NCI-H2196 treated with DMSO at 0.1 percent for 48 hours (cell line): Measurements from ENCODE around the gene SMIM21.

Experiments
- DNase-seq: peaks from one replicate; lab custom pipeline; 2025; ENCODE audit not compliant: unreplicated experiment; lab: John Stamatoyannopoulos, UW

SMIM21 gene

DNA sequence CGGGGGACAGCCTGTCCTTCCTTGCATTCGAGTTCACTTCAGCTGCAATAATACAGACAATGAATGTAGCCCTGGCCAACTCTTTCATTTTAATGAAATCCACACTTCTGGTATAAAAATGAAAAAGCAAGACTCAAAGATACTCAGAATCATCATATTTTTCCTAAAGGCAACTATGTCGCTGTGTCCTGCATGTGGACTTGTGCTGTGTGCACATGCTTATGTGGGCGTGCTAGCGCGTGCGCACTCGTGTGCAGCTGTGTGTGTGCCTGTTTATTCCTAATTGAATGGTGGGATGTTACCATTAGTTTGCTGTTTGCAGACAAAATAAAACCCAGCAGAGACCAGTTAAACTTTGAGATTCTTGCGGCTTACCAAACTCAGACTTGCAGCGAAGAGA, 49.6 kb downstream of the SMIM21 start:
- no peak for DNase-seq

GRCh38 chr18:75377258-75377657, 50.2 kb downstream of the SMIM21 start:
- DNase-seq, result no peak

- no peak for DNase-seq
These were observed 51.5 kb downstream of the SMIM21 start for GRCh38 chr18:75376004-75376403.

GRCh38 chr18:75375341-75375740, 52.2 kb downstream of the SMIM21 start:
- DNase-seq, result no peak

DNA sequence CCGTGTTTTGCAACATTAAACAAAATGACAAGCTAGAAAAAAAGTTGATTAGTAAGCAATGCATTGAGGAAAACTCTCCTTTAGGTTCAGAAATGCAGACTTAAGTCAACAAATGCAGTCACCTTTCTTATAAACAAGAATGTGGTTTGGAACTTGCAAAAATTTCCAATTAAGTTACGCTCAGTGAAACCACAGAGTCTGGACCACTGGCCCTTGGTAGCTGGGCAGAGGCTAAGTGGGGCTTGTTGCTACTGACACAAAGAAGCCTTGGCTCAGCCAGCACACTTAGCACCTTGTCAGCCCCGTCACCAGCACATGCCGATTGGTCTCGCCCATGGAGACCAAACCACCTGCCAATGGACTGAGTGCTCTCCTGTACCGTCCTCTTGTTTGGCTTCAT, 53.0 kb downstream of the SMIM21 start:
- DNase-seq, result no peak

- DNase-seq, result no peak
These were observed 58.3 kb downstream of the SMIM21 start for GRCh38 chr18:75369026-75369721.

DNA sequence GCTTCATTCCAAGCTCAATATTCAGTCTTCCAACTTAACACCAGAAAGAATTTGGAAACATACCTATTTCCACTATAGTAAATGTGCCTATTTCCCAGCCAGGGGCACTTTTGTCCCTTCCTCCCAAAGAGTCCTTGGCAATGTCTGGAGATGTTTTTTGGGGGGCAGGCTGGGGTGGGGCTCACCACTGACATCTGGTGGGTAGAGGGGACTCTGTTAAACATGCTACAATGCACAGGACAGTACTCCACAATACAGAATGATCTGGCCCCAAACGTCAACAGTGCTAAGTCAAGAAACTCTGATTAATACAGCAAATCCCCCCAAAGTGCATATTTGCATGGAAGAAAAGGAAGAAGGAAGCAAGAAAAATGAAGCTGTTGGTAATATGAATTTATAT, 61.7 kb downstream of the SMIM21 start:
- no peak for DNase-seq

- DNase-seq, result no peak
These were observed 62.3 kb downstream of the SMIM21 start for GRCh38 chr18:75365254-75365629.

GRCh38 chr18:75364512-75365253, 62.8 kb downstream of the SMIM21 start:
- no peak for DNase-seq

- DNase-seq, result no peak
These were observed 63.9 kb downstream of the SMIM21 start for GRCh38 chr18:75363446-75364225.

DNA sequence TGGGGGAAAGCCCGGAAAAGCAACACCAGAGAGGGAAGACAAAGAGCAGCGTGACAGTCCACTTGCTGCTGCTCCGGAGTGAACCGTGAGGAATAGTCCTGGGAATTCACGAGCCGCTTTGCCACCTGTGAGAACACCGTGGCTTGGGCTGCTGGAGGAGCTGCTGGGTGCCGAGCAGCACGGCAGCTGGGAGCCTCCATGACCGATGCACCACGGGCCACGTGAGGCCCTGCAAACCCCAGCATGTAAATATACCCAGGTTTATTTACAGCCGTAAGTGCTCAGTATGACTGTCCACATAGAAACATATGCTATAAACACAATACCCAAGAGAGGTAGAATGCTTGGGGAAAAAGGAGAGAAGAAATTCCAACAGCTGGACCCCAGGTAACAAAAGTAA, 65.1 kb downstream of the SMIM21 start:
- no peak for DNase-seq

GRCh38 chr18:75360941-75361340, 66.6 kb downstream of the SMIM21 start:
- no peak for DNase-seq

DNA sequence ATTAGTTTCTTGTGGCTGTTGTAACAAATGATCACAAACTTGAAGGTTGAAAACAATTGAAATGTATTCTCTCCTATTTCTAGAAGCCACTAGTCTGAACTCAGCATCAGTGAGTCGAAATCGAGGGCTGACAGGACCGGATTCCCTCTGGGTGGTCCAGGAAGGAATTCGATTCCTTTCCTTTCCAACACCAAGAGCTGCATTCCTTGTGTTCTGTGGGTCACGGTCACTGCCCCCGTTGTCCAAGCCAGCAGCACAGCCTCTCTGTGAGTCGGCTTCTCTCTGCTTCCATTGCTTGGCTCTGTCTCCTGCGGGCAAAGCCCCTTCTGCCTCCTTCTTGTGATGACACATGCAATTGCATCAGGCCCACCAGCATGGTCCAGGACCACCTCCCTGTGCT, 67.3 kb downstream of the SMIM21 start:
- DNase-seq, result no peak
